WTC11 (cell line): ENCODE measurements around the gene ZNF57. TPM values are rescaled to one million over a fixed set of nuclear protein-coding genes. Genes with fewer than 3 reads are reported as not detected.
A peak's percentile ranks its signal among the peaks of the same experiment; 100 is the strongest.

Experiments
- AR ChIP-seq: fragments of 250-450 bp; sonication (Bioruptor Pico); IDR thresholded peaks from 2 replicates; pipeline ENCODE4 v1.9.0; 2021; ENCODE audit warnings: mild to moderate bottlenecking
- ARID4B ChIP-seq: sonication (generic); formaldehyde crosslinking; IDR thresholded peaks from 2 replicates; pipeline ENCODE4 v1.8.0; 2023; ENCODE audit warnings: missing genetic modification reagents, mild to moderate bottlenecking, borderline replicate concordance
- ATF1 ChIP-seq: sonication (generic); formaldehyde crosslinking; IDR thresholded peaks from 2 replicates; pipeline ENCODE4 v1.8.1; 2023; ENCODE audit warnings: mild to moderate bottlenecking, moderate library complexity, missing genetic modification reagents
- CBFB ChIP-seq: sonication (generic); formaldehyde crosslinking; IDR thresholded peaks from 2 replicates; pipeline ENCODE4 v1.8.1; 2022; ENCODE audit warnings: mild to moderate bottlenecking, low read depth, missing genetic modification reagents
- CREB1 ChIP-seq: sonication (generic); formaldehyde crosslinking; IDR thresholded peaks from 2 replicates; pipeline ENCODE4 v1.8.0; 2023; ENCODE audit warnings: mild to moderate bottlenecking, missing genetic modification reagents
- CREM ChIP-seq: sonication (generic); formaldehyde crosslinking; IDR thresholded peaks from 2 replicates; pipeline ENCODE4 v1.8.1; 2022; ENCODE audit warnings: mild to moderate bottlenecking, missing genetic modification reagents, moderate library complexity
- E2F4 ChIP-seq: sonication (generic); formaldehyde crosslinking; IDR thresholded peaks from 2 replicates; pipeline ENCODE4 v1.8.1; 2022; ENCODE audit warnings: low read depth, mild to moderate bottlenecking, moderate library complexity, missing genetic modification reagents, borderline replicate concordance
- ELF4 ChIP-seq: sonication (generic); formaldehyde crosslinking; IDR thresholded peaks from 2 replicates; pipeline ENCODE4 v1.8.1; 2022; ENCODE audit warnings: low read depth, mild to moderate bottlenecking, moderate library complexity, missing genetic modification reagents
- FOXP1 ChIP-seq: sonication (generic); formaldehyde crosslinking; IDR thresholded peaks from 2 replicates; pipeline ENCODE4 v1.8.0; 2022; ENCODE audit warnings: missing genetic modification reagents, mild to moderate bottlenecking, moderate library complexity, borderline replicate concordance
- GRHL2 ChIP-seq: fragments of 250-450 bp; sonication (Bioruptor Pico); IDR thresholded peaks from 2 replicates; pipeline ENCODE4 v1.8.0; 2022; ENCODE audit warnings: mild to moderate bottlenecking, moderate library complexity; ENCODE audit not compliant: insufficient replicate concordance, severe bottlenecking
- IRF1 ChIP-seq: sonication (generic); formaldehyde crosslinking; IDR thresholded peaks from 2 replicates; pipeline ENCODE4 v1.8.0; 2023; ENCODE audit warnings: missing genetic modification reagents
- JAZF1 ChIP-seq: fragments of 250-450 bp; sonication (Bioruptor Pico); IDR thresholded peaks from 2 replicates; pipeline ENCODE4 v1.9.0; 2021; ENCODE audit warnings: moderate library complexity, mild to moderate bottlenecking, inconsistent platforms
- NR1H2 ChIP-seq: sonication (generic); formaldehyde crosslinking; IDR thresholded peaks from 2 replicates; pipeline ENCODE4 v1.9.0; 2021; ENCODE audit warnings: mild to moderate bottlenecking, moderate library complexity, missing genetic modification reagents
- PRDM15 ChIP-seq: sonication (generic); formaldehyde crosslinking; IDR thresholded peaks from 2 replicates; pipeline ENCODE4 v1.8.0; 2022; ENCODE audit warnings: missing genetic modification reagents
- PRRX2 ChIP-seq: fragments of 250-450 bp; sonication (Bioruptor Pico); IDR thresholded peaks from 2 replicates; pipeline ENCODE4 v1.8.0; 2021; ENCODE audit warnings: mild to moderate bottlenecking
- SMAD4 ChIP-seq: sonication (generic); formaldehyde crosslinking; IDR thresholded peaks from 2 replicates; pipeline ENCODE4 v1.8.0; 2022; ENCODE audit warnings: mild to moderate bottlenecking, missing genetic modification reagents
- ZBTB21 ChIP-seq: sonication (generic); formaldehyde crosslinking; IDR thresholded peaks from 2 replicates; pipeline ENCODE4 v1.8.1; 2023; ENCODE audit warnings: mild to moderate bottlenecking, missing genetic modification reagents, borderline replicate concordance
- ZBTB43 ChIP-seq: sonication (generic); formaldehyde crosslinking; IDR thresholded peaks from 2 replicates; pipeline ENCODE4 v1.8.1; 2023; ENCODE audit warnings: mild to moderate bottlenecking, missing genetic modification reagents
- ZNF416 ChIP-seq: fragments of 250-450 bp; sonication (Bioruptor Pico); IDR thresholded peaks from 2 replicates; pipeline ENCODE4 v1.9.0; 2021; ENCODE audit warnings: mild to moderate bottlenecking, inconsistent platforms
- ZNF671 ChIP-seq: fragments of 250-450 bp; sonication (Bioruptor Pico); IDR thresholded peaks from 2 replicates; pipeline ENCODE4 v1.8.0; 2021; ENCODE audit warnings: mild to moderate bottlenecking
- ZSCAN18 ChIP-seq: fragments of 250-450 bp; sonication (Bioruptor Pico); IDR thresholded peaks from 2 replicates; pipeline ENCODE4 v2.1.2; 2022; ENCODE audit warnings: mild to moderate bottlenecking, moderate library complexity
- total RNA-seq: library from RNA; stranded (reverse); gene quantifications from 3 replicates; pipeline ENCODE4 v1.2.3, GENCODE V29; 2021

Gene ZNF57
- total RNA-seq, 1 experiment from 2014 or later, result 8.9 TPM

- TF ChIP-seq PRRX2 (CRISPR knock-in tag) (peak; percentile 52; the same call in 1 of the 2 replicates), ATF1 (CRISPR knock-in tag) (no peak), CREM (no peak; the same call in none of the 2 replicates), ELF4 (CRISPR knock-in tag) (no peak), FOXP1 (CRISPR knock-in tag) (no peak), ZBTB43 (CRISPR knock-in tag) (no peak), AR (CRISPR knock-in tag) (peak; percentile 83; the same call in 1 of the 2 replicates), CREB1 (no peak; the same call in 1 of the 2 replicates), ARID4B (CRISPR knock-in tag) (no peak), ZNF416 (0 out of 2 replicates have a peak, but pooled peaks have one; percentile 72), JAZF1 (CRISPR knock-in tag) (no peak), ZSCAN18 (no peak), ZBTB21 (CRISPR knock-in tag) (peak; percentile 41; the same call in 1 of the 2 replicates), CBFB (CRISPR knock-in tag) (0 out of 2 replicates have a peak, but pooled peaks have one; percentile 24), IRF1 (CRISPR knock-in tag) (no peak), GRHL2 (CRISPR knock-in tag) (no peak), E2F4 (no peak), NR1H2 (CRISPR knock-in tag) (no peak), PRDM15 (CRISPR knock-in tag) (no peak), SMAD4 (CRISPR knock-in tag) (no peak), ZNF671 (CRISPR knock-in tag) (0 out of 2 replicates have a peak, but pooled peaks have one; percentile 58)
These were observed 44.2 kb downstream of the ZNF57 start, which contains the start of gene ZNF77 (continued) for GRCh38 chr19:2944775-2945574.
